GM21737 (cell line): Measurements from ENCODE around the gene RNF224.
A peak's percentile ranks its signal among the peaks of the same experiment; 100 is the strongest.

ENCODE experiments used
- ATAC-seq: cut with Tn5 transposase; IDR thresholded peaks from one replicate; pipeline ENCODE4 v1.9.1; 2021; ENCODE audit warnings: mild to moderate bottlenecking, moderate library complexity; ENCODE audit not compliant: unreplicated experiment

RNF224 gene

DNA sequence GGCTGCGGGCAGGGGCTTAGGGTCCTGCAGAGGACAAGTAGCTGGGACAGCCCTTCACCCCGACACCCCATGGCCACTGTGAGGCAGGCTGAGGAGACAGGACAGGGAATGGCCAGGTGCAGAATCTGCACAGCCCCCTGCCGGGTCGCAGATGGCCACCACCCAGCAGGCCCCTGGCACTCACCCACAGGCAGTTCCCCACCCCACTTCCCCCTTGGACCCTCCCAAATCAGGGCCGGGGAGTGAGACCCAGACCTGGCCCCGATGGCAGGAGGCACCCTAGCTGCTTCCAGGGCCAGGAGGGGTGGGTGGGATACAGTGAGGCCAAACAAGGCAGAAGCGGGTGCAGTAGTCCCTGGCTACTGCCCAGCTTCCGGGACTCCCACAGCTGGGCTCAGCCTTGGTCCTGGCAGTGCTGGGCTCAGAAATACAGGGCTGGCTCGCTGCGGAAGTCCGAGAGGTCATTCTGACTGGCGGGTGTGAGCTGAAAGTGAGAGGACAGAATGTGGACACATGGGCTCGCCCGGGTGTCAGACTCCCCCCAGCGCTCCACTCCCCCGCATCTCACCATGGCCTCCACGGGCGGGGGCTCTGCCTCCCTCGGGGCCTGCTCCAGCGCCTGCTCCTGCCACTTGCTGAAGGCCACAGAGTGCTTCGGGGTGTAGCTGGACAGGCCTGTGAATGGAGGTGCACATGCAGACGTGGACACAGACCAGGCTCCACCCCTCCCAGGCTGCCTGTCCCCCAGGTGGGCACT, 35.4 kb upstream of the RNF224 start:
- no peak for ATAC-seq

DNA sequence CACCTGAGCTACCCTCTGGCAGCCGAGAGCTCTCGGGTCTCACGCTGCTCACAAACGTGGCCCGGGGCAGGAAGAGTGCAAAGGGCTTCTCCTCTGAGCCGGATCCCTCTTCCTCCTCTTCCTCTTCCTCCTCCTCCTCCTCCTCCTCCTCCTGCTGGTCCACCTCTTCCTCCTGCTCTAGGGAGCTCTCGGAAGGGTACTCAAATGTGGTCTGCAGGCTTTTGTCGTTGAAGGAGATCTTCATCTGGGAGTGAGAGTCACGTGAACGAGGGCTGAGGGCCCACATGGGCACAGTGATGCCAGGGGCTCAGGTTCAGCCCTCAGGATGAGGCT, 34.9 kb upstream of the RNF224 start:
- no peak for ATAC-seq

DNA sequence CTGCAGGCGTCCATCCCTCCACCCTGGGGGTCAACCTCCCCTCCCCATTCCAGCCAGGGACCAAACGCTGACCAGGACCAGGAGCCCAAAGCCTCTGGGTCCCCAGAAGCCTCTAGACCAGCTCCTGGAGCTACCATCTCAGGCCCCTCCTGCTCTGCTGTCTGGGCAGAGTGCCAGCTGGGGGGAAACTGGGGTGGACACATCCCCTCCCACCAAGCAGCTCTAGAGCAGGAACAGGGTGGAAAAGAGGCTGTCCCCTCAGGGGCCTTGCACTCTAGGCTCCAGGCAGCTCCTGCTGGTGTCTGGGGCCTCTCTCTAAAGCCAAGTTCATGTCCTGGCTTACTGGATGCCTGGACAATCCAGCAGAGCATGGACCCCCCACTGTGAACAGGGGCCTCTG, 34.4 kb upstream of the RNF224 start:
- ATAC-seq: no peak

DNA sequence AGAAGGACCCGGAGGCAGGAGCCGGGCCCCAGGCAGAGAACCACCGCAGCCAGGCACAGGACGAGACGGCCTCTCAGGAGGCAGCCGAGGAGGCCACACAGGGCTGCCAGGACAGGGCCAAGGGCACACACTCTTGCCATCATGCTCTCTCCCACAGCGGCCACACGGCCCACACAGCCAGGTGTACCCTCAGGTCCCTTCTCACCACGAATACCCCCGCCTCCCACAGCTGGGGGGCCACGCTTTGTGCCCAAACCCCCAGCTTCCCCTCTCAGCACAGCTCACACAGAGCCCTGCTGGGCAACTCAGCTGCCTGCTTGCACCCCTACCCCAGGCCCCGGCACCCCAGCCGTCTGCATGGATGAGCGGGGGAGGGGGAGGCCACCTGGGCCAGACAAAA, 33.5 kb upstream of the RNF224 start:
- no peak for ATAC-seq

DNA sequence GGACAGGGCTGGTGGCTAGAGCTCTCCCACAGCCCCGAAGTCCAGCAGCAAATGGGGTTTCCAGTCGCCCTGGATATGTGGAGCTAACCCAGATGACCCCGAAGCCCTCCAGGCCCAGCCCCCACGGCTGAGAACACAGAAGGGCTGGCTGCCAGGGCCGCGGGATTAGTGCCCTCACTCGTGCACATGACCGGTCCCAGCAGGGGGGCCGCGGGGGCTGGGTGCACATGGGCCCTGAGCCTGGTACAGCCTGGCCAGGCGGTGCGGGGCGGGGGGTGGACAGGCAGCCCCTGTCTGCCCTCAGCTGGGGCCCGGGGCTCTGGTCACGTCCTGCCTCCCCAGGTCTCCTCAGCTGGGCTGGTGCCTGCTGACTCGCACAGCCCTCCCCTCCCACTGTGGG, 32.9 kb upstream of the RNF224 start:
- ATAC-seq: no peak

DNA sequence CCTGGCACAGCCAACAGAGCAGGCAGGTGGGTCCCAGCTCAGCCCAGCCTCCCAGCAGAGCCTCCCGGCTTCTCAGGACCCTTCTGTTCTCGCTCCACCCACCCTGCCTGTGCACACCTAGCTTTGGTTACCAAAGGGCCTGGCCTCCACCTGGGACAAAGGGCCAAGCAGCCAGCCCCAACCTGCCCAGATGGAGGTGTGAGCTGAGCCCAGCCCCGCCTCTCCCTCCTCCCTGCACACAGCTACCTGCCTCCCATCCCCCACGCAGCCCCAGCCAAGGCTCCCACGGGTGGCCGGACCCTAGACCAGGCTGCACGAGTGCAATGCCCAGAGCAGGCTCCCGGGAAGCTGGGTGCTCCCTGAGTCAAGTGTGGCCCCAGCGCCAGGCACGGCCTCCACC, 32.4 kb upstream of the RNF224 start:
- no peak for ATAC-seq

DNA sequence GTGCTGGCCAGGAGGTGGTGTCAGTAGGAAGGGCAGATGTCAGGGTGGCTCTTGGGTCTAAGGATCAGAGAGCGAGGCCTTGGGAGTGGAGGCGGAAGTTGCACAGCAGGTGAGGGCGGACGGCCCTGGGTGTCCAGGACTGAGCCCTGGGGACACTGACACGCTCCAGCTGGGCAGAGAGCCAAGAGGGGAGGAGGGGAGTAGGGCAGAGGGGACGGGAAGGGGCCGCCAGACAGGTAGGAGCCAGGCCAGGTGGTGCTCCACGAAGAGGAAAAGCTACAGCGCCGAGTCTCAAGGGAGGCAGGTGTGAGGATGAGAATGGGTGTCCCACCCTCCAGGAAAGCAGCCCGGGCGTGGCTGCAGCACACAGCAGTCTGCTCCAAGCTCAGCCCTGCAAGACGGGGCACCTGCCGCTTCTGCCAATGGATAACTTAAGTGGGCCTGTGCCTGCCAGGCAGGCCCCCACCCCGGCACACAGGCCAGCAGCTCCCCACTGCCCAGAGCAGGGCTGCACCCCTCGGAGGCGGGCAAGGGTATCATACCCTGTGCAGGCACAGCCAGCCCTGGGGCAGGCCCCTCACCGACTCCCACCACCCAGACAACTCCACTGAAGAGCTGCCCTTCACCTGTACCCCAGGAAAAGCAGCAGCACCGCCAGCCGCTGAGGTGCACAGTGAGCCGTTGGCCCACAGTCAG, 31.6 kb upstream of the RNF224 start:
- no peak for ATAC-seq

DNA sequence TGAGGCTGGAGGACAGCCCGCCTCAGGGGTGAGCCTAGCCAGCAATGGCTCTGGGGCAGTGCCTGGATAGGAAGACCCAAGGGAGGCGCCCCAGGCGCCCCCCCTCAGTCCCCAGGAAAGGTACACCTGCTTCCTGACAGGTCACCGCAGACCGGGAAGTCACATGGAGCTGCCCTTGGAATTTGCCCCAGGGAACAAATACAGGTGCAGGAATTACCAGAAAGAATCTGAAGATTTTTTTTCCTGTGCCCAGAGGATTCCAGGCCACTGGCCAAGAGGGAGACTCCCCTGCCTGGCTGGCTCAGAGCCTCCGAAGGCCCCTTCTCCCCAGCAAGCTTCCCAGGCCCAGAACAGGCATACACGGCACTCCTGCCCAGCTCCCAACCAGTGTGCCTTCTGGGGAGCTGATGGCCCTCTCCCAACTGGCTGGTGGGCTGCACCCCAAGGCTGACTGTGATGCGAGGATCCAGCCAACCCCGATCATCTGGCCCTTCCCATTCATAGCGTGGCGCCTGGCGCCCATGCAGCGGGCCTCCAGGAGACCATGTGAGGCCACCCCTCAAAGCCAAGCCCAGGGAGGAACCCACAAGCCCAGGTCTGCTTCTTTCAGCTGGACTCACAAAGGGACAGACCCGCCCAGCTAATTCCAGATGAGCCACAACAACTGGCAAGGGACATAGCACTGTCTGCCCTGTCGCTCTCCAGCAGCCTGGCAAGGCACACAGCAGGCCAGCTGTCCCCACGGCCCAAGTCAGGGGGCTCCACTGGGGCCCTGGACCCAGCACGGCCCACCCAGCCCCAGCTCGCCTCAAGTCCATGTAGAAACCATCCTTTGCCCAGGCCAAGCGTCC, 29.0 kb upstream of the RNF224 start:
- no peak for ATAC-seq

DNA sequence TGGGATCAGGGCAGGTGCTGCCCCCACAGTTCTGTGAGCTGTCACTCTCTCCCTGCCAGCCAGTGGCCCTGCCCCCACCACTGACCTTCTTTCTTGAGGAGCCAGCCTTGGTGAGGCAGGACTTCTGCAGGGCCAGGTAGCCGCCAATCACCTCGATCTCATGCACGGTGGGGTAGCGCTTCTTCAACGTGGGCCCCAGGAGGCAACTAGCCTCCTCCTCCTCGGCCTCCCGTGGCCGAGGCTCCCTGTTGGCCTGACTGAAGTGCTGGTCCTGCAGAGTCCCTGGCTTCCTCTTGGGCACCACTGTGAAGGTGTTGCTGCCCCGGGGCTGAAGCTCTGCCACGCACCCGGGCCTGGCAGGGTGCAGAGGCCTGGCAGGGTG, 28.4 kb upstream of the RNF224 start:
- ATAC-seq: no peak

DNA sequence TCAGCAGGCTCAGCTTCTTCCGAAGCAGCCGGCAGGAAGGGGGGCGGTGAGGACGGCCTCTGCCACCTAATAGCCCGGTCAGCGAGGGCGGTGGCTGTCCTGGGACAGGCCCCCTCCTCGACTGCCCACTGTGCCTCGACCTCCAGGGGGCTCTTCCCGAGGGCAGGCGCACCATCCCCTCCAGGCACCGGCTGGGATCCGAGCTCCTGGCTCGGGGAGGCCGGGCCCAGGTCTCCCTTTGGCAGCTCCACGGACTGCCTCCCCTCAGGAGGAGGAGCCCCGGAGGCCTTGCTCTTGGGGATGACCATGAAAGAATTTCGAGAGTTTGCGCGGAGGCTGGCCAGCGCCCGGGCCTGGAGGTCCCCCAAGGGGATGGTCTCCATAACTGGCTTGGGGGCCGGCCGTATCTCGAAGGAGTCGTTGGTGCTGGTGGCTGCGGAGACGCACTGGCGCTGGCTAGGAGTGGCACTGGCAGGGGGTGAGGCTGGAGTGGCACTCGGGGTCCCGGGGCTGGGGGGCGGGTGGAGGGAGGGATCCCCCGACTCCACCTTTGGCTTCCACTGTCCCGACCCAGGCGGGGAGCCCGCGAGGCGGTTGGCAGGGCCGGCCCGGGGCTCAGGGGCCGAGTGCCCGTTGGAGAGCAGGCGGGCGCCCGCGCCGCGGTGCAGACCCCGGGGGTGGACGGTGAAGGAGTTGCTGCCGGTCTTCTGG, 27.7 kb upstream of the RNF224 start:
- ATAC-seq: no peak

DNA sequence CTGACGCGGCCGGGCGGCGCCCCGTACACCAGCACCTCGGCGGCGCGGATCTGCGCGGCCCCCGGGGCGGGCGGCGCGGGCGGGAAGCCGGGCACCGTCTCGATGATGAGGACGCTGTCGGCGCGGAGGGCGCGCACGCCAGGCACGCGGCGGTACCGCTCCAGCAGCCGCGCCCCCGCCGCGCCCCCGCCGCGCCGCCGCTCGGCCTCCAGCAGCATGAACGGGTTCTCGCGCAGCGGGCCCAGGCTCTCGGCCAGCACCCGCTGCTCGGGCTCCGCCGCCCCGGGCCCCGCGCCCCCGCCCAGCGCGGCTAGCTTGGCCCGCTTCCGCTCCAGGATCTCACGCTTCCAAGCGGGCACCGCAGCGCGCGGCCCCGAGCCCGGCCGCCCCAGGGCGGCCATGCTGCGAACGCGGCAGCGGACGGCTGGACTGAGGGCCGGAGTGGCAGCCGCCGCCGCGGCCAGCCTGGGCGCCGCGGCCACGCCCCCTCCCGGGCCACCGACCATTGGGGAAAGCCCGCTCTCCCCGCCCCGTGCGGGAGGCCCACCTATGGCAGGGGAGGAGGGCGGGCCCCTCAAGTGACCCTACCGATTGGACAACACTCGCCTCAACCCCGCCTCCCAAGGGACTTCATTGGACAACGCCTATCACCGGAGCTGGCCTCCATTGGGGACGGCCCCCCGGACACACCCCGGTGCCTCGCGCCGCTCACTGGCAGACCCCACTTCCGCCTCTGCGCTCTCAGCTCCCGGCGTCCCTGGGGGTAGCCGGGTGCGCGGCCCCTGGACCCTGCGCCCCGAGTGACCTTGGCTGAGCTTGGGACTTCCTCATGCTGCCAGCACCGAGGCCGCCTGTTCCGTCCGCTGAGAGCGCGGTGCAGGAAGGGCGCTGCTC, 26.7 kb upstream of the RNF224 start, which contains the start of gene TPRN:
Gene TPRN (minus strand): TSS at position 431 of the 894 bp plus-strand sequence. CDS start 30 bp downstream, at position 401.
- peak; percentile 82 for ATAC-seq

DNA sequence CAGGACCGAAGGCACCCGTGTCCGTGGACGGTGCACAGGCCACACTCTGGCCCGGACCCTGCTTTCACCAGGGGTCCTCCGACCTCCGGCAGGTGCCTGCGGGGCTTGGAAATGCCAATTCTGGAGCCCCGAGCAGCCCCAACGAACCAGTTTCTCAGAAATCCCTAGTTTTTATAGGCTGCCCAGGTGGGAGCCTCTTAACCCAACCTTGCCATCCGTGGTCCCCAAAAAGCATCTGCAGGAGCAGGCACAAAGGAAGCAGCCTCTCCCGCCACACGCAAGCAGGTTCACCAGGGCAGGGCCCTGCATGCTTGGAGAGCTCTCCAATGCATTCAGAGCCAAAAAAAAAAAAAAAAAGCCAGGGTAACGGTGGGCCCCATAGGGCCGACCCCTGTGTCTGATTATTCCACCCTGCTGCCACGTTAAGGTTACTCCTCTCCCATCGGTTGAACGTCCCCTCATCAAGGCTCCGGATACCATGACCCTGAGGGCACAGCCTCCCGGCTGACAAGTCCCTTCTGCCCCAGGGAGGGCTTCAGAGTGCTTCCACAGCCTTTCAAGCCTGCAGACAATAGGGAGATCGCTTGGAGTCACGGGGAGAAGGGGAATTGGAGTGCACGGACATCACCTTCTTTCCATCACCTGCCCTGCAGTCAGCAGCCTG, 26.0 kb upstream of the RNF224 start:
- no peak for ATAC-seq

DNA sequence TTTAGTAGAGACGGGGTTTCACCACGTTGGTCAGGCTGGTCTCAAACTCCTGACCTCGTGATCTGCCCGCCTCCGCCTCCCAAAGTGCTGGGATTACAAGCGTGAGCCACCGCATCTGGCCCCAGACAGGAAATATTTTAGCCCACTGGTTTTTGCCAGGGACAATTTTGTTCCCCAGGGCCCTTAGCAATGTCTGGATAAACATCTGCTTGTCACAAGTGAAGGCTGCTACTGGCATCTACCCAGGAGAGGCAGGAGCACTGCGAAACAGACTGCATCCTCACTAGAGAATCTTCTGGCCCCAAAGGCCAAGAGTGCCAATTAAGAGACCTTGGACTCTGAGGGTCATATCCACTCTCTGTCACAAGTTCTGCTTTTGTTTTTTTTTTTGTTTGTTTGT, 24.3 kb upstream of the RNF224 start:
- ATAC-seq: no peak

DNA sequence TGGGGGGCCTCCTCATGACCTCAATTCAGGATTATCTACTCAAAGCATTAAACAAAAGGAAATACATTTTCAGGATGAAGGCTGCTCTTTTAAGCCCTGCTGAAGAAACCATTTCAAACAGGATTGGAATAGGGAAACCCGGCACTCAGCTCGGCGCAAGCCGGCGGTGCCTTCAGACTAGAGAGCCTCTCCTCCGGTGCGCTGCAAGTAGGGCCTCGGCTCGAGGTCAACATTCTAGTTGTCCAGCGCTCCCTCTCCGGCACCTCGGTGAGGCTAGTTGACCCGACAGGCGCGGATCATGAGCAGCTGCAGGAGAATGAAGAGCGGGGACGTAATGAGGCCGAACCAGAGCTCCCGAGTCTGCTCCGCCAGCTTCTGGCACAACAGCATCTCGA, 22.6 kb upstream of the RNF224 start:
- no peak for ATAC-seq

DNA sequence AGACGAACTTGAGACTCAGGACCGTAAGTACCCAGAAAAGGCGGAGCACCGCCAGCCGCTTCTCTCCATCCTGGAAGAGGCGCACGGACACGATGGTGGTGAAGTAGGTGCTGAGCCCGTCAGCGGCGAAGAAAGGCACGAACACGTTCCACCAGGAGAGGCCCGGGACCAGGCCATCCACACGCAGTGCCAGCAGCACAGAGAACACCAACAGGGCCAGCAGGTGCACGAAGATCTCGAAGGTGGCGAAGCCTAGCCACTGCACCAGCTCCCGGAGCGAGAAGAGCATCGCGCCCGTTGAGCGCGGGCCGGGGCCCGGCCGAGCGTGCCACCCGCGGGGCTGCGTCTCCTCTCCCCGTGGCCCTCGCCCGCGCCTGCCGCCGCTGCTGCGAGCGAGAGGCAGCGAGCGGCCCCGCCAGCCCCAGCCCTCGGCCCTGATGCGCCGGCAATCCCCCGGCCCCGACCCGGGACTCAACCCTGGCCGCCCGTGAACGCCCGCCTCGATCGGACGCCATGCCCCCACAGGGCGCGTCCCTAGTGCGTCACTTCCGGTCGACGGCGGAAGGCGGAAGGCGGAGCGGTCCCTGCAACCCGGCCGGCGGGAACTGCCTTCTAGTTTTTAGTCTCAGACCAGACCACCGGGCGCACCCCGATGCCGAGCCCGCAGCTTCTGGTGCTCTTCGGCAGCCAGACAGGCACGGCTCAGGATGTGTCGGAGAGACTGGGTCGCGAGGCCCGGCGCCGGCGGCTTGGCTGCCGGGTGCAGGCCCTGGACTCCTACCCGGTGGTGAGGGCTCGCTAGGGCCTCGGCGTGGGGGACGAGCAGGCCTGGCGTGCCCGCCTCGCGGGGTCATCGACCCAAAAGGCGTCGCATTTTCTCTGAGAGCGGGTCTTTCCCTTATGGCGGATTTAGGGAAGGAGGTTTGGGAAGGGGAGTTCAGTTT, 21.9 kb upstream of the RNF224 start, which contains the start of the genes NDOR1 and TMEM203:
Gene NDOR1 (plus strand): TSS at position 575 of the 944 bp plus-strand sequence. CDS start 78 bp downstream, at position 653.
Gene TMEM203 (minus strand): TSS at position 523 of the 944 bp plus-strand sequence. CDS start 234 bp downstream, at position 289.
- peak; percentile 42 for ATAC-seq

DNA sequence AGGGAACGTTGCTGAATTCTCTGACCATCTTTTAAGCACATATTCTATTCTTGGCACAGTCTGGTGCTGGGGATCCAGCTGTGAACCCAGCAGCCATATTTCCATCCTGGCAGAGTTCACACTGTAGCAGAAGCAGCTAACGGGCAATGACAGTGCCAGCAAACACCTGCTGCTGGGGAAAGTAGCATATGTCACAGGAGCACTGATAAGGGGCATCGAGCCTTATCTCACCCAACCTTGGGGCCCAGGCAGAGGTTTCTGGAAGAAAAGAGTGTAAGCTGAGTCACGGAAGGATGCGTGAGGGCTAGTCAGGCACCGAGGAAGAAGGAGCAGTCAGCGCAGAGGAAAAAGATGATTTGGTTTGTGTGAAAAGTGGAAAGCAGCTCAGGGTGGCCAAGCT, 20.7 kb upstream of the RNF224 start:
- no peak for ATAC-seq

DNA sequence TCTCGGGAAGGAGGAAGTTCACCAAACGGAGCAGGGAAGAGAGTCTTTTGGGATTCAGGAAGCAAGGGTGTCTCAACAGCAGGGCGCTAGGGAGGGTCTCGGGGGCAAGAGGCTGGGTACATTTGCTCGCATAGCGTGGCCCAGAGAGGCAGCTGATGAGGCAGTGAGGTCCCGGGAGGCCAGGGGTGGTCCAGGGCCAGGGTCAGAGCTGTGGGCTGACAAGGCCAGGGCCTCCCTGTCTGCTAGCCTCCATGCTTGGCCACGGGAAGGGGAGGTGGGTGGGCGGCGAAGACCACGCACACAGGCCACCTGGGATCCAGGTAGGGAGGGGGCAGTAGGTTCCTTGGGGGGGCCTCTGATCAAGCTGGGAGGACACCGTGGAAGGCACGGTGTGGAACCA, 15.8 kb upstream of the RNF224 start:
- ATAC-seq: no peak

DNA sequence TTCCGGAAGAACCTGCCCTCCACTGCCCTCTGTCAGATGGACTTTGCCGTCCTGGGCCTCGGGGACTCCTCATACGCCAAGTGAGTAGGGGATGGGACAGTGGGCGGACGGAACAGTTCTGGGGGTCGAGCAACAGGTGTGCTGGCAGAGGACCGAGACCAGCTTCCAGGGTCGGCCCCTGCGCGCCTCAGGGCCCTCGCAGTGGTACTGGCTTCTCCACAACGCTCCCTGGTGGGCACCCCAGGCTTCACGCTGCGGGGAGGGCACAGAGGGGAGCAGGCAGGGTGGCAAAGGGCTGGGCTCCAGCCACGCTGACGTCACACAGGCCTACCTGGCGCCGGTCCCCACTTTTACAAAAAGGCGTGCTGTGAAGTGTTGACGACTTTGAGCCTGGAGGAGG, 14.8 kb upstream of the RNF224 start:
- no peak for ATAC-seq
